PC-9 (cell line): Measurements from ENCODE around the gene POU2AF1. TPM values are rescaled to one million over a fixed set of nuclear protein-coding genes. Genes with fewer than 3 reads are reported as not detected.

ENCODE experiments used
- BruUV-seq: library from RNA; stranded (reverse); fragments of 400-500 nt; replicated peaks from 2 replicates; lab custom pipeline; 2021; lab: Mats Ljungman, UMichigan
- CTCF ChIA-PET: fragments of 300-600 bp; sonication (Branson Sonifier 250); formaldehyde crosslinking; loops from one replicate; lab custom pipeline; 2022; ENCODE audit warnings: antibody characterized with exemption; lab: Charles Lee
- POLR2A ChIA-PET: fragments of 300-600 bp; sonication (Branson Sonifier 250); formaldehyde crosslinking; loops from one replicate; lab custom pipeline; 2022; ENCODE audit warnings: antibody characterized with exemption; ENCODE audit not compliant: unreplicated experiment; lab: Charles Lee
- DNase-seq, 2 experiments: peaks; one replicate each; pipeline versions ENCODE4 v3.0.0 to v3.0.0-alpha.2; 2015 to 2022; ENCODE audit warnings: mixed read lengths in 1 of 2
- H2AFZ ChIP-seq: fragments of 200-600 bp; sonication (generic); 2 replicates; pipeline ENCODE4 v1.8.1; 2017; ENCODE audit warnings: antibody characterized with exemption
- H3F3A ChIP-seq: fragments of 200-600 bp; sonication (generic); 2 replicates; pipeline ENCODE4 v1.8.1; 2017; ENCODE audit warnings: antibody characterized with exemption, mild to moderate bottlenecking, low read depth; ENCODE audit not compliant: insufficient read depth
- H3K27ac ChIP-seq: fragments of 200-600 bp; sonication (generic); 2 replicates; pipeline ENCODE4 v1.6.1; 2016; ENCODE audit warnings: mixed run types
- H3K27me3 ChIP-seq: fragments of 200-600 bp; sonication (generic); 2 replicates; pipeline ENCODE4 v1.6.1; 2016; ENCODE audit warnings: low read depth, mixed run types; ENCODE audit not compliant: insufficient read depth
- H3K36me3 ChIP-seq: fragments of 200-600 bp; sonication (generic); 2 replicates; pipeline ENCODE4 v1.6.1; 2016; ENCODE audit warnings: low read depth, mixed run types
- H3K4me1 ChIP-seq: fragments of 200-600 bp; sonication (generic); replicated peaks from 2 replicates; pipeline ENCODE4 v1.6.1; 2016; ENCODE audit warnings: mixed run types; ENCODE audit not compliant: insufficient read depth
- H3K4me2 ChIP-seq: fragments of 200-600 bp; sonication (generic); 2 replicates; pipeline ENCODE4 v1.6.1; 2017; ENCODE audit warnings: mixed run types
- H3K4me3 ChIP-seq: fragments of 200-600 bp; sonication (generic); 2 replicates; pipeline ENCODE4 v1.6.1; 2016; ENCODE audit warnings: mixed run types
- H3K79me2 ChIP-seq: fragments of 200-600 bp; sonication (generic); 2 replicates; pipeline ENCODE4 v1.6.1; 2017; ENCODE audit warnings: low read depth, mixed run types
- H3K9me2 ChIP-seq: fragments of 200-600 bp; sonication (generic); 2 replicates; pipeline ENCODE4 v1.8.1; 2017; ENCODE audit warnings: mild to moderate bottlenecking; ENCODE audit not compliant: insufficient read depth
- H3K9me3 ChIP-seq: fragments of 200-600 bp; sonication (generic); 2 replicates; pipeline ENCODE4 v1.8.1; 2016; ENCODE audit warnings: low read depth; ENCODE audit not compliant: insufficient read depth
- H4K20me1 ChIP-seq: fragments of 200-600 bp; sonication (generic); 2 replicates; pipeline ENCODE4 v1.8.1; 2017; ENCODE audit not compliant: insufficient read depth
- CTCF ChIP-seq: fragments of 200-600 bp; sonication (generic); conservative IDR thresholded peaks from 2 replicates; pipeline ENCODE4 v1.6.1; 2017; ENCODE audit warnings: mixed run types, antibody characterized with exemption, mild to moderate bottlenecking, moderate library complexity
- EZH2 ChIP-seq: fragments of 200-600 bp; sonication (generic); IDR thresholded peaks from 2 replicates; pipeline ENCODE4 v1.8.0; 2017; ENCODE audit warnings: antibody characterized with exemption, low read depth
- intact Hi-C: fragments of 100-400 bp; cut with micrococcal nuclease; formaldehyde crosslinking; loops from one replicate; pipeline ENCODE4 v1.10.0; 2022; ENCODE audit not compliant: unreplicated experiment
- total RNA-seq: library from RNA; stranded (reverse); gene quantifications from 2 replicates; pipeline ENCODE4 v1.2.3, GENCODE V29; 2021

POU2AF1 gene
- total RNA-seq, 1 experiment from 2014 or later: 0.37 TPM

GRCh38 chr11:111312076-111312475 lies 67.0 kb downstream of the POU2AF1 start:
- POLR2A ChIA-PET: no interaction called here

GRCh38 chr11:111310723-111311122 lies 68.4 kb downstream of the POU2AF1 start:
- no TSS peak for BruUV-seq
- ChIA-PET CTCF (no interaction called here), POLR2A (no interaction called here)
- H3K36me3 ChIP-seq: no peaks in the 10 kb centered on the region
- H3K27me3 ChIP-seq: no peaks in the 10 kb centered on the region
- H4K20me1 ChIP-seq: no peaks in the 10 kb centered on the region
- no peaks in the 10 kb centered on the region for H3K9me3 ChIP-seq
- no peaks in the 10 kb centered on the region for H3F3A ChIP-seq
- H3K79me2 ChIP-seq: no peaks in the 10 kb centered on the region
- no peak overlapping the region for H2AFZ ChIP-seq
- no peaks in the 10 kb centered on the region for H3K9me2 ChIP-seq
- no peak overlapping the region for H3K27ac ChIP-seq
- no peak overlapping the region for H3K4me3 ChIP-seq
- DNase-seq: no peak
- TF ChIP-seq EZH2 (no peak), CTCF (no peak)
- no peak overlapping the region for H3K4me2 ChIP-seq
- intact Hi-C loops: no loop called here
- no peaks in the 10 kb centered on the region for H3K4me1 ChIP-seq

More at GRCh38 chr11:111312076-111312475, 67.0 kb downstream of the POU2AF1 start:
- no TSS peak for BruUV-seq
- Histone ChIP-seq H3K79me2 (no peaks in the 10 kb centered on the region), H3K4me1 (no peaks in the 10 kb centered on the region), H3K4me3 (no peak overlapping the region), H3F3A (no peaks in the 10 kb centered on the region), H3K4me2 (no peak overlapping the region), H3K27me3 (no peaks in the 10 kb centered on the region), H3K27ac (no peak overlapping the region), H4K20me1 (no peaks in the 10 kb centered on the region), H3K36me3 (no peaks in the 10 kb centered on the region), H3K9me2 (no peaks in the 10 kb centered on the region), H3K9me3 (0 out of 2 replicates have a peak, but pooled peaks cover 4% of the 10 kb centered on the region), H2AFZ (no peak overlapping the region)
- intact Hi-C loops: no loop called here
- TF ChIP-seq CTCF (no peak), EZH2 (no peak)
- CTCF ChIA-PET: no interaction called here
- DNase-seq: no peak

GRCh38 chr11:111310088-111310487 lies 69.0 kb downstream of the POU2AF1 start:
- Histone ChIP-seq H3K9me3 (no peaks in the 10 kb centered on the region), H3K4me3 (no peak overlapping the region), H3K9me2 (no peaks in the 10 kb centered on the region), H3K4me2 (no peak overlapping the region), H2AFZ (no peak overlapping the region), H3K4me1 (no peaks in the 10 kb centered on the region), H3F3A (no peaks in the 10 kb centered on the region), H3K27ac (no peak overlapping the region), H3K36me3 (no peaks in the 10 kb centered on the region), H4K20me1 (no peaks in the 10 kb centered on the region), H3K79me2 (no peaks in the 10 kb centered on the region), H3K27me3 (no peaks in the 10 kb centered on the region)
- intact Hi-C loops: no loop called here
- ChIA-PET POLR2A (no interaction called here), CTCF (no interaction called here)
- TF ChIP-seq CTCF (no peak), EZH2 (no peak)
- DNase-seq: peak; percentile 24 to 41
- no TSS peak for BruUV-seq
